Measurements from ENCODE around the gene CIZ1.
"Not testable (repeated sequence)": the region's sequence is repeated elsewhere in the genome, so short reads cannot be mapped to it uniquely, and the experiment has no call there.

CIZ1 gene

DNA sequence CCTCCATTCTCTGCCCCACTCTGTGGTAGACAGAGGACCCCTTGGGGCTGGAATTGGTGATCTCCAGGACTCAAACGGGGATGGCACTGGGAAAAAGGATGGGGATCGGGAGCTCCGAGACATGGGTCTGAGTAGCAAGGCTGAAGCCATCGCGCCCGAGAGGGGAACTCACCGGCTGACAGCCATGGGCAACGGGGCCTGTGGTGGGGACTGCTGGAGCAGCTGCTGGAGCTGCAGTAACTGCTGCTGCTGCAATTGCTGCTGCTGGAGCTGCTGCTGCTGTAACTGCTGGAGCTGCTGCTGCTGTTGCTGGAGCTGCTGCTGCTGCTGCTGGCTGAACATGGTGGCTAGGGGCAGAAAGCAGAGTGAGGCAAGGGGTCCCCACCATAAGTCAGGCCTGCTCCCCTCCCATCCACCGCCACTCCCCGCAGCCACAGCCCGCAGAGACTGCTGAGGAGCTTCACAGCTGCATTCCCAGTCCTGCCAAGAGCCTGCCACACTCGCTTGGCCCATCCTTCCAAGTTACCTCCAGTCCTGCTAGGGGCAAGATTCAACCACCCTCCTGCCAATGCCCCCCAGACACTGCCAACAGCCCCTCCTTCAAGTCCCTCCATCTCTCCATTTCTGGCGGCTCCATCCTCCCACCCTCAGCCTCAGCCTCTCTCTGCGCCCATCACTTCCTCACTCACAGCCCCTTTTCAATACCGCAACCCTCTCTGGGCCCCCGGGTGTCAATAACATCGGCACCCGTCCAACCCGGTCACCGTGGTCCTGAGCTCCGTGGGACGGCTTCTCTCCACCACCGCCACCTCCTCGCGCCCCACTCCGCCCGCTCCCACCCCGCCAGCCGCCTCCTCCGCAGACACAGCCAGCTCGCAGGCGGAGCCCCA lies 611 bp downstream of the CIZ1 start:
- no peak for DNase-seq (ENCODE audit: low read depth in 3 of 3)

DNA sequence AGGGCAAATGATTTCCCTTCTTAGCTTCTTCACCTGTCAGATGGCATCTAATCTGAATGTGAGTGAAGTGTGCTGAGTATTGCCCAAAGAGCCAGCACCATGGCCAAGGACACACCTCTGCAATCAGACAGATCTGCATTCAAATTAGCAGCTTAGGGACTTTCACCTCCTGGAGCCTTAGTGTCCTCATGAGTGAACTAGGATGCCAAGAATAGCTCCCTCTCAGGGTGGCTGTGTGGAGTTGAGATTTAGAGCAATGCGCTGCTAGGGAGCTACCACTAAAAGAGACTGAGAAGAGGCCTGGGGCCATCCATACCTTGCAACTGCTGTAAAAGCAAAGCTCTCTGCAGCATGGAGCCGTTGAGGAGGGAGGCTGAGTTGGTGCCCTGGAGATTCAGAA lies 1.4 kb downstream of the CIZ1 start:
- DNase-seq (ENCODE audit: low read depth in 3 of 3) = no peak

DNA sequence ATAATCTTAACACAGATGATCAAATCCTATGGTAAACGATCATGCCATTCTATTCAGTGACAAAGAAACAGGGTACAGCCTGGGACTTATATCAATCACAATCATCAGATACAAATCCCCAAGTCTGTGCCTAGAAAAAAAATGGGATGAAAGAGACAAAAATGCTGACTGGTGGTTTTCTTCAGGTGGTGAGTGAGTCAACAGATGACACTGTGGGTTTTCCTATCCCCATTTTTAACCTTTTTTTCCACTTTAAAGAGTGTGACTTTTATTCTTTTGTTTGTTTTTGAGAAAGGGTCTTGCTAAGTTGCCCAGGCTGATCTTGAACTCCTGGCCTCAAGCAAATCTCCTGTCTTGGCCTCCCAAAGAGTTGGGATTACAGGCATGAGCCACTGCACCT lies 3.2 kb downstream of the CIZ1 start:
- DNase-seq (ENCODE audit: low read depth in 3 of 3) = no peak

DNA sequence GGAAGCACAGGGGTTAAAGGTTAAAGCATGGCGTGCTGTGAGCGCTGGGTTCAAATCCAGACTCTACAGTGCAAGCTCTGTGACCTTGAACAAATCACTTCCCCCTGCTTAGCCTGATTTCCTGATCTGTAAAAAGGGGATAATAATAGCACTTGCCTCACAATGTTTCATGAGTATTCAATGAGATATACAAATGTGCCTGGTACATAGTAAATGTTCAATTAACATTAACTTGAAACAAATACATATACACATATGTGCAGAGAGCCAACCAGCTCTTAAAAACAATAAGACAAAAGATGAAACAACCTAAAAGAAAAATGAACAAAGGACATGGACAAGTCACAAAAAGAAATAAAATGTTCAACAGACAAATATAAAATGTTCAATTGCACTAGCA lies 4.0 kb downstream of the CIZ1 start:
- no peak for DNase-seq (ENCODE audit: low read depth in 3 of 3)

DNA sequence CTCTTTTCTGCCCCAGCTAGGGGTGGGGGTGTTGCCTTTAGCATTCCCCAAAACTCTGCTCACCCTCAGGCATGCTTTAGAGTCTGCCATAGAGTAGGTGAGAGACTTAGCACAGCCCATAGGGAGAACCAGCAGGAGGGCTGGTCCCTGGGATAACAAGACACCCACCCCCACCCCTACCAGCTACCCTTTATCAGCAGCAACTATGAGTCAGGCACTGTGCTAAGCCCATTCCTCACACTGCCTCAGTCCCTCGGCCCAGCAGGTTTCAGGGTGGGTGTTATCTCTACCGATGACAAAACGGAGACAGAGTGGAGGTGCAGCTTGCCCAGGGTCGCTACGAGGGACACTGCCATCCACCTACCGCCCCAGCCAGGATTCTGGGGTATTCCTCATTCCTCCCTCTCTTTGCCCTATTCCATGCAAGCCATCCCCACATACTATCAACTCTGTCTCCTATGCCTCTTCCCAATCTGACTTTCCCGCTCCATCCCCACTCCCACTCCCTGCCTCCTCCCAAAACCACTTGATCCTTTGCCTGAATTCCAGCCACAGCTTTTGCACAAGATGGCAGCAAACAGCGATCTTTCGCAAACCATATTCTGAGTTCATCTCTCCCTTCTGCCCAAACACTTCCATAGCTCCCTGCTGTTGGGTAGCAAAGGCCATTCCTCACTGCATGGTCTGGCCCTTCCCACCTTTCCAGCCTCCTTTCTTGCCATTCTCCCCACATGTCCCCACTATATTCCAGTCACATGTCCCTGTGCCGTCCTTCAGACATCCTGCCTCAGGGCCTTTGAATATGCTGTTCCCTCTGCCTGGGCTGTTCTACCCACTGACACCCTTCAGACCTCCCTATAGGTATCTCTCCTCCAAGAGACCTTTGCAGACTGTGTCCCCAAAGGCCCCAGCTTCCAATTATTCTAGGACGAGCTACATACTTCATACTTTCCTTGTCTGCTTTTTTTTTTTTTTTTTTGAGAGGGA lies 5.1 kb downstream of the CIZ1 start:
- DNase-seq (ENCODE audit: low read depth in 3 of 3) = no peak

DNA sequence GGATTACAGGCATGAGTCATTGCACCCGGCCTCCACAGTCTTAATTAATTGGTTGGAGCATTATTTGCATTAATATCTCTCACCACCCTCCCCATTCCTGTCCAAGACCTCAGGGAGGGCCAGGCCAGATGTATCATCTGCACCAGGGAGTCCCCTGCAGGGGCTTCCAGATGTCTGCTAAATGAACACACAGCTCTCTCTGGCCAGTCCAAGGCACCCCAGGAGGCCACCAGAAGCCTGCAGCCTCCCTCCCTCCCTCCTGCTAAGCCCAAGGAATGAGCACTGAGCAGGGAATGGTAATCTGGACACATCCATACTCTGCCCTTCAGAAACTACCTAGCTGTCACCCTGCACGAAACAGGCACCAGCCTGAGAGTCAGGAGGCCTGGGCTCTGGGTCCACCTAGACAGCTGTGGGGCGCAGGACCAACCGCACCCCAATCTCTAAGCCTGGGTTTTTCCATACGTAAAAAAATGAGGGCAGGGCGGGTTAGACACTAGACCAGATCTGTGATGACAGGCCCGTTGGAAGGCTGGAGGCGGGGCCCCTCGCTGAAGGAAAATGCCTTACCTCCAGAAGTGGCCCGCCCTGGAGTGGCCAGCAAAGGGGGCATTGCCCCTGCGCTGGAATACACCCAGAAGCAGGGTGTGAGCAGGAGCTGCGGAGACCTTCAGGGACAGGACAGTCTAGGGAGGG lies 8.3 kb downstream of the CIZ1 start:
- DNase-seq (ENCODE audit: low read depth in 3 of 3) = no peak

DNA sequence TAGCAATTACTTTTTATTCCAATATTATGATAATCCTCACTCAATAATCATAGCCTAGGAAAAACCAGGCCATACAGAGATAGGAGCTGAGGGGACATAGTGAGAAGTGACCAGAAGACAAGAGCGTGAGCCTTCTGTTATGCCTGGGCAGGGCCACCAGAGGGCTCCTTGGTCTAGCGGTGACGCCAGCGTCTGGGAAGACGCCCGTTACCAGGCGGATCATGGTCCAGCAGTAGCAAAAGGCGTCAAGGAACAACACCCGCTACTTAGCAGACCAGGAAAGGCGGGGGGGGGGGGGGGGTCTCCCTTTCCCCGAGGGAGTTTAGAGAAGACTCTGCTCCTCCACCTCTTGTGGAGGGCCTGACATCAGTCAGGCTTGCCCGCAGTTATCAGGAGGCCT lies 9.9 kb downstream of the CIZ1 start:
- not testable (repeated sequence) for DNase-seq (ENCODE audit: low read depth in 3 of 3)

DNA sequence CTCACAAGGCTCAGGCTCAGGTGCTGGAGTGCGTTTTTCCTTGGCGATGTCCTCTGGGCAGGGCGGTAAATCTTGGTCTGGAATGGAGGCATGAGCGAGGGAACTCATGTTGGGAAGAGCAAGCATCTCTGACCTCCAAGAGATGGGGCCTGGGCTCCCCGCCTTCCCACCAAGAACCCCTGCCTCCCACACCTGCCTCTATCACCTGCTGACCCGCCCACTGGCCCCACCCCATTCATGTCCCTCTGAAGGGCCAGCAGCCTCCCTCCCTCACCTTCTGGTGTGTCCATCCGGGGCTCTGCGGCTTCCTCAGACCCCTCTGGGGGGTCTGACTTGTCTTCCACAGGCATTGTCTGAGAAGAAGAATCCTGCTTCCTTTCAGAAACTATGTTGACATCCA lies 10.9 kb downstream of the CIZ1 start:
- no peak for DNase-seq (ENCODE audit: low read depth in 3 of 3)

DNA sequence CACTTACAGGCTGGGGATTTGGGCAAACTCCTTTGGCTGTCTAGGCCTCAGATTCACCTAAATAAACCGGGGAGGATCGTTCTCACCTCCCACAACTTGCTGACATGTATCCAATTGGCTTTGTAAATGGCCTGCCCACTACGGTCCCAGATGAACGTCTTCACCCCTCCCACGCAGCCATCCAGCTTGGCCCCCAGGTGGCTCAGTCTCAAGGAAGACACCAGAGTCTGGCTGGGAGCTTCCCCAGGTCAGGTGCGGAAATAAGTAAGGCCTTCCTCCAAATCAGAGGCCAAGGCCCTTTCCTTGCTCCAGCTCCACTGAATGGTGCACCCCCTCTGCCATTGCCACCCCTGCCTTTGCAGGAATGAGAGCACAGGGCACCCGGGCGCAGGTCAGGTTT lies 11.4 kb downstream of the CIZ1 start:
- DNase-seq (ENCODE audit: low read depth in 3 of 3) = no peak

DNA sequence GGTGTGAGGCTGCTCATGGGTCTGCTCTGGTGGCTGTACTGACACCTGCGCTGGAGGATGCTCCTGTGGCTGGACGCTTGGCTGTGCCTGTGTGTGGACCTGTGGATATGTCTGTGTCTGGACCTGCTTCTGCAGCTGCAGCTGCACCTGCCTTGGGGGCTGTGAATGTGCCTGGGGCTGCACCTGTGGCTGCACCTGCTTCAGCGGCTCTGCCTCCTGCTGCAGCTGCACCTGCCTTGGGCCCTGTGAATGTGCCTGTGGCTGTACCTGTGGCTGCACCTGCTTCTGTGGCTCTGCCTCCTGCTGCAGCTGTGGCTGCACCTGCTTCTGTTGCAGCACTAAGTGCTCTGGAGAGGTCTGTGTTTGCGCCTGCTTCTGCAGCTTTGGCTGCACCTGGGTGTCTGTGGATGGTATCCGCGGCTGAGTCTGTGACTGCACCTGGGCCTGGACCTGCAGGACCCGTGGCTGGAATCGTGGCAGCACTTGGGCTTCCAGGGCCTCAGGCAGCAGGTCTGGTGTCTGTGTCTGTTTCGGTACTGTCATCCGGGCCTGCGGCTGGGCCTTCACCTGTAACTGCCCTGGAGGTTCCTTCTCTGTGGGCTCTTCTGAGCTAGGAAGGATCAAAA lies 12.5 kb downstream of the CIZ1 start:
- DNase-seq (ENCODE audit: low read depth in 3 of 3) = no peak

DNA sequence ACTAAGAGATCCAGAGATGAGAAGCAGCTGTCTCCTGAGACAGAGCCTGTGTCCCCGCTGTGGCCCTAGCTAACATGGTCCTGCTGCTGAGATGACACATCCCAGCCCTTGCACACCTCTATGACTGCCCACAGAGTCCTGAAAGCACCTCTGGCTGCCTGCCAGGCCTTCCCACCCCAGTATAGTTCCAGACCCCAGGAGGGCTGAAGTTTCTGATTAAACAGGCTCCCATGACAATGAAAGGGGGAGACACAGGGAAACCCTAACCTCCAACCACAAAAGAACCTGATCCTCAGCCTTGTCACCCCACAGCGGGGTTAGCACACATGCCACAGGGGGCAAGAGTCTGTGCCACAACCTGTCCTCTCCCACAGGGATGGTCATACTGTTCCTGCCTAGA lies 15.6 kb downstream of the CIZ1 start:
- DNase-seq (ENCODE audit: low read depth in 3 of 3) = no peak

DNA sequence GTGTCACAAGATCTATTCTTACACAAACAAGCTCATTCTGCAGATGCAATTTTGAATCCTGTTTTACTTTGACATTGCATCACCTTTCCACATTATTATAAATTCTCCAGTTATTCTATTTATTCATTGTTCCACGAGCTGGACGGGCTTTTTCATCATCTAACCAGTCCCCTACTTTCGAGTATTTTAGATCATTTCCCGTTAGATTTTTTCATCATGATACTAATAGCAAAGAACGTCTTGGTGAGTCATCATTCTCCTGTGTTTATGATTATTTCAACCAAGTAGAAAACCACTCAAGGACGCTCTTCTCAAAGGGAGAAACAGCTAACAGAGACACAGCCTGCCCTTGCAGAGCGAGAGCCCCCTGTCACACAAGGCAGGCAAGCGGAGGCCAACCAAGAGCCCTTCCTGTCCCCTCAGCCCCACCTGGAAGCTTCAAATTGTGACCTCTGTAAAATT lies 16.2 kb downstream of the CIZ1 start:
- no peak for DNase-seq (ENCODE audit: low read depth in 3 of 3)

DNA sequence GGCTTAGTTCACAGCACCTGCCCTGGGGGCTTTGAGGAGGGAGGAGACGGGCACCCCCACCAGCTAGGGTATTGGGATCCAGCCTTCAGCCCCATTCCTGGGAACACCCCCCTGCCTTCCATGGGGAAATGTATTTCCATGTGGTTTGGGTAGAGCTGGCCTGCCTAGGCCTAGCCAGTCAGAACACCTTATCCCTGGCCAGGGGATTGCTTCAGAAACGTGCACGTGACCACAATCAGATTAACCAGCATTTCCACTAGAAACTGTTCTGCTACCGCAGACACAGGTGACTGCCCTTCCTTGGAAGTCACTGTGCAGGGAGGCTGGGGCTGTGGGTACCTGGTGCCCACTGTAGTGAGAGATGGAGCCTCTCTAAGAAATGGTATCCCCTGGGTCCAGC lies 17.3 kb downstream of the CIZ1 start:
- no peak for DNase-seq (ENCODE audit: low read depth in 3 of 3)

DNA sequence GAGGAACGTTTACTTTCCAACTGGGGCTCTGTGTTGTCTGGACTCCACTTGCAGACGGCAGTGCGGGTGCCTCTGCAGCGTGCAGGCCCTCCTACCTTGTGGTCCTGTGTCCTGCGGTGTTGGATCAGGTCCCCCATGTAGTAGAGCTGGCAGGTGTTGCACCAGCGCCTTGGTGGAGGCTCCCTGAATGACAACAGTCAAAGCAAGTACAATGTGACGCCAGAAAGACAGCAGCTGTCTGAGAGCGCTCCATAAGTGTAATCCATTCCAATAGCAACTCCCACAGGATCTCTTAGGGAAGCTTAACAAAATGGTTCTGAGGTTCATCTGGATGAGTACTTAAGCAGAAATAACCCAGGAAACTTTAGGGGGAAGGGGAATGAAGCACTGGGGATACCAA lies 21.4 kb downstream of the CIZ1 start:
- DNase-seq (ENCODE audit: low read depth in 3 of 3) = no peak

DNA sequence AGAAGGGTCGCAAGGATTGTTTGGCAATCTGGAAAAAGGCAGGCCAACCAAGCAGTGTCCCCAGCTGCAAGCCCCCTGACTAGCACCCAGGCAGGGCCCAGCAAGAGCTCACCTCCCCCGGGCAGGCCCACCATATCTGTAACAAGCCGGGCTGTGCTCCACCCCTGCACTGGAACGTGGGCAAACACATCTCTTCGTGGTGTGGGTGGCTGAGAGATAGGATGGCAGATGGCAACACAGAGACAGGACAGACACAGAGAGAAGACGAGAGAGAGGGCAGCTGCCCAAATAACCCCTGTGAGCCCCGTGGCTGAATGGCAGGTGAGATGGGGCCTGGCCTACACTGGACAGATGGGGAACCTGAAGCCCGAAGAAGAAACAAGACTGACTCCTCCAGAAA lies 21.9 kb downstream of the CIZ1 start:
- DNase-seq (ENCODE audit: low read depth in 3 of 3) = no peak

DNA sequence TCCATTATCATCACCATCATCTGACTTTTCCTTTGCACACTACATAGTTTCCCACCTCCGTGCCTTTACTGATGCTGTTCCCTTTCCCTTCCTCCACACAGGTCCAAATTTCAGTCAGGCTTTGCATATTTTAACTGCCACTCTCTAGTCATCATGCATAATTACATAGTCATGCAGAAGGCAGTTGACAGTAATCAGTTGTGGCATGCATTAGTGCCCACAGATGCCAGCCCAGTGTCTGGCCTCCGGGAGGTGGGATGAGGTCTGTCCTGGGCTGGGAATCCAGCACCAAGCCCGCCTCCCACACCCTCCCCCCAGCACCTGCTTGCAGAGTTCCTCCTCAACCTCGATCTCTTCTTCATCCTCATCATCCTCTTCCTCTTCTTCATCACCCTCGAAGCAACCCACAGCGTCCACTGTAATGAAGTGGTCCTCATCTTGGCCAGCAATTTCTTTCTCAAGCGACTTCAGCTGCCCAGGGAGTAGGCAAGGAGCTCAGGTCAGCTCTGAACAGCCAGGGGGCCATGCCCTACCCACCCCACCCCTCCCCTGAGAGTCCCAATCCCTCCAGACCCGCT lies 22.6 kb downstream of the CIZ1 start:
- no peak for DNase-seq (ENCODE audit: low read depth in 3 of 3)

DNA sequence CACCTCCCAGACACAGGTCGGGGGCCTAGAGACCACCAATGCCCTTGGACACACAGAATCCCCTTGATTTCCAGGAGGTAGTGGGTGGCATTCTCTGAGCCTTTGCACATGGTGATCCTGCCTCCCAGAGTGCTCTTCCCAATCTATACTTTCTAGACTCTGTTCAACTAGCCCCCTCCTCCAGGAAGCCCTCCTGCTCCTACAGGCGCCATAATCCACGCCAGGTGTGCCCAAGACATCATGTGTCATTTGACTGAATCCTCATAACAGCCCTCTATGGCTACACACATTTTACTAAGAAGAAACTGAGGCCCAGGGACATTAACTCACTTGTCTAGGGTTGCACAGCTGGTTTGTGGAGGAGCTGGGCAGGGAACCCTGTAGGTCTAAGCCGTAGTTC lies 24.2 kb downstream of the CIZ1 start:
- no peak for DNase-seq (ENCODE audit: low read depth in 3 of 3)

DNA sequence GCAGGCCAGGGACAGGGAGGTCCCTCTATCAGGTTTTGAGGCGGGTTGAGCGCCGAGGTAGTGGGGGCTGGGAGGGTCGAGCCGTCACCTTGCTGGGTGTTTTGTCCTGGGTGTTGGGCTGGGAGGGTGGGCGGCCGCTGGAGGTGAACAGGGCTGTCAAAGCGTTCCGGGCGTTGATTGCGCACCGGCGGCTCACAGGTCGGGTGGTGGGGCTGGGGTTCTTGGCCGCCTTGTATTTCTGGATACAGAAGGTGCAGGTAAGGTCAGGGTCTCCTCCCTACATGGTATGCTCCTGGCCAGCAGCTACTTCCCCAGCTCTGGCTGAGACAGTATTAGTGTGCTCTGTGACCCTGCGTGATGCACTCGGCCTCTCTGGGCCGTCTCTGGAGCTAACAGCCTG lies 25.2 kb downstream of the CIZ1 start:
- no peak for DNase-seq (ENCODE audit: low read depth in 3 of 3)

DNA sequence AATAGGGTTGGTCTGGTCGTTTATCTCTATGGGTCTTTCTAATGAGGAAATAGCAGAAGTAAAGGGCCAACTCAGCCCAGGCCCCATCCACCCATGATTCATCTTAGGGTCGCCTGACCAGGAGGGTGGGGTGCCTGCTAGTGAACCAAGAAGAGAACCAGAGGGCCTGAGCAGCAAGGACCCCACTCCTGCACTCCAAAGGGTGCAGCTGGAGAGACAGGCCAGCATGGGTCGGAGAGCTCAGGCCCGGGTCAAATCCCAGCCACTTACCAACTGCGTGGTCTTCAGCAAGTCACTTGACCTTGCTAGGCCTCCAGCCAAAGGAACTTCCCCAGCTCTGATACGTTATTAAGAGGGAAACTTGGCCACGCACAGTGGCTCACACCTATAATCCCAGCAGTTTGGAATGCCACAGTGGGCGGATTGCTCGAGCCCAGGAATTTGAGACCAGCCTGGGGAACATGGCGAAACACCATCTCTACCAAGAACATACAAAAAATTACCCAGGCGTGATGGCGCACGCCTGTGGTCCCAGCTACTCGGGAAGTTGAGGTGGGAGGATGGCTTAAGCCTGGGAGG lies 27.0 kb downstream of the CIZ1 start:
- DNase-seq (ENCODE audit: low read depth in 3 of 3) = no peak

DNA sequence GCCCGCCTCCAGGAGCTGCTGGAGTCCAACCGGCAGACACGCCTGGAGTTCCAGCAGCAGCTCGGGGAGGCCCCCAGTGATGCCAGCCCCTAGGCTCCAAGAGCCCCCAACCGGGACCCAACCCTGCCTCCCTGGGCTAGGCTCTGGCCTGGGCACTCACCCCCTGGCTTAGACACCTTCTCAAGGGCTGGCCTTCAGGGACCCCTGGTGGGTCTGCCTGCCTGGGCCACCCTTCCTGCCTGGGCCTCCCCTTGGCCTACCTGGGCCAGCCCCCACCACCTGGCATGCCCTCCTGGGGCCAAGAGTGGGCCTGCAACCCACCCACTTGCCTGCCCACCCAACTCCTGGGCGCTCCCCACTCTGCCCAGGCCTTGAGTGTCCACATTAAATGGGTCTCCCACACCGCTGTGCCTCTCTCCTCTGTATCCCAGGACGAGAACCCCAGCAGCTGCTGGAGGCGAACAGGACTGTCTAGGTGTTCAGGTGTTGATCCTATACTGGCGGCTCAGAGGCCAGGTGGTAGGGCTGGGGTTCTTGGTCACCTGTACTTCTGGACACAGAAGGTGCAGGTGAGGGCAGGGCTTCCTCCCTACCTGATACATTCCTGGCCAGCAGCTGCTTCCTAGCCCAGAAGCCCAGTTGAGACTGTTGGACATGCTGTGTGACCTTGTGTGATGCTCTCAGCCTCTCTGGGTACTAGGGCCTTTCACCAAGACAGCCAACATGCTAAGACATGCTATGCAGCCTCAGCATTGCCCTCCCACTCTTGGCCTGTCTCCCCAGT lies 27.7 kb downstream of the CIZ1 start:
- no peak for DNase-seq (ENCODE audit: low read depth in 3 of 3)
